RWPE2 (cell line): ENCODE measurements around the gene CLSTN2.

Source experiments
- ATAC-seq: fragments of 200-7000 bp; cut with Tn5 transposase; 3 replicates; pipeline ENCODE4 v1.9.1; 2021; ENCODE audit warnings: low read depth
- DNase-seq: peaks from one replicate; pipeline ENCODE4 v3.0.0-alpha.2; 2020; ENCODE audit warnings: low spot score
- H3K27ac ChIP-seq: fragments of 450-650 bp; 2 replicates; pipeline ENCODE4 v1.5.1; 2017; ENCODE audit warnings: mild to moderate bottlenecking; ENCODE audit not compliant: poor library complexity, severe bottlenecking
- H3K27me3 ChIP-seq: fragments of 250-450 bp; sonication (Bioruptor Pico); 2 replicates; pipeline ENCODE4 v1.5.1; 2021; ENCODE audit warnings: mild to moderate bottlenecking, moderate library complexity; ENCODE audit not compliant: insufficient read depth, poor library complexity, severe bottlenecking
- H3K36me3 ChIP-seq: fragments of 250-450 bp; sonication (Bioruptor Pico); 2 replicates; pipeline ENCODE4 v1.5.1; 2020; ENCODE audit warnings: low read depth, mild to moderate bottlenecking, moderate library complexity
- H3K4me1 ChIP-seq: fragments of 250-450 bp; sonication (Bioruptor Pico); 2 replicates; pipeline ENCODE4 v1.5.1; 2021; ENCODE audit warnings: mild to moderate bottlenecking, moderate library complexity; ENCODE audit not compliant: insufficient read depth, poor library complexity, severe bottlenecking
- H3K4me3 ChIP-seq: fragments of 250-450 bp; sonication (Bioruptor Pico); 2 replicates; pipeline ENCODE4 v1.5.1; 2021; ENCODE audit warnings: mild to moderate bottlenecking, moderate library complexity; ENCODE audit not compliant: severe bottlenecking
- H3K9me3 ChIP-seq: fragments of 250-450 bp; sonication (Bioruptor Pico); 2 replicates; pipeline ENCODE4 v1.5.1; 2021; ENCODE audit warnings: mild to moderate bottlenecking, moderate library complexity; ENCODE audit not compliant: severe bottlenecking
- CTCF ChIP-seq: fragments of 450-650 bp; IDR thresholded peaks from one replicate; pipeline ENCODE4 v1.5.1; 2017; ENCODE audit warnings: mild to moderate bottlenecking, moderate library complexity; ENCODE audit not compliant: poor library complexity, severe bottlenecking

The CLSTN2 gene

GRCh38 chr3:139916271-139916670 lies 18.7 kb upstream of the CLSTN2 start:
- DNase-seq: no peak
- no peaks in the 10 kb centered on the region for H3K4me1 ChIP-seq
- TF ChIP-seq CTCF: no peak
- H3K27me3 ChIP-seq: peaks cover 4% of the 10 kb centered on the region
- no peaks in the 10 kb centered on the region for H3K36me3 ChIP-seq
- no peak overlapping the region for H3K4me3 ChIP-seq
- no peak for ATAC-seq
- H3K27ac ChIP-seq: no peak overlapping the region
- H3K9me3 ChIP-seq: no peaks in the 10 kb centered on the region

GRCh38 chr3:139917226-139917785 lies 17.7 kb upstream of the CLSTN2 start:
- Histone ChIP-seq H3K27me3 (peaks cover 4% of the 10 kb centered on the region), H3K4me3 (no peak overlapping the region), H3K36me3 (no peaks in the 10 kb centered on the region), H3K27ac (no peak overlapping the region), H3K9me3 (no peaks in the 10 kb centered on the region), H3K4me1 (no peaks in the 10 kb centered on the region)
- ATAC-seq (no peak), DNase-seq (no peak)
- no peak for TF ChIP-seq CTCF

- Histone ChIP-seq H3K4me1 (no peaks in the 10 kb centered on the region), H3K27ac (no peak overlapping the region), H3K27me3 (peaks cover 16% of the 10 kb centered on the region), H3K36me3 (no peaks in the 10 kb centered on the region), H3K9me3 (no peaks in the 10 kb centered on the region), H3K4me3 (no peak overlapping the region)
- DNase-seq (no peak), ATAC-seq (no peak)
- no peak for TF ChIP-seq CTCF
These were observed 6.1 kb upstream of the CLSTN2 start for GRCh38 chr3:139928708-139929505.

GRCh38 chr3:139930211-139930610 lies 4.8 kb upstream of the CLSTN2 start:
- Histone ChIP-seq H3K36me3 (no peaks in the 10 kb centered on the region), H3K4me1 (no peaks in the 10 kb centered on the region), H3K9me3 (no peaks in the 10 kb centered on the region), H3K27ac (no peak overlapping the region), H3K27me3 (peaks cover 19% of the 10 kb centered on the region), H3K4me3 (no peak overlapping the region)
- no peak for TF ChIP-seq CTCF
- ATAC-seq: no peak
- no peak for DNase-seq

GRCh38 chr3:139933766-139934165 lies 1.2 kb upstream of the CLSTN2 start:
- ATAC-seq (no peak), DNase-seq (no peak)
- Histone ChIP-seq H3K4me3 (no peak overlapping the region), H3K27me3 (peaks cover 47% of the 10 kb centered on the region), H3K27ac (no peak overlapping the region), H3K4me1 (no peaks in the 10 kb centered on the region), H3K36me3 (no peaks in the 10 kb centered on the region), H3K9me3 (no peaks in the 10 kb centered on the region)
- no peak for TF ChIP-seq CTCF
